Right lobe of liver (tissue), 4 donors: ENCODE measurements around the gene B3GAT1.

ENCODE experiments used
- POLR2A ChIP-seq: fragments of 450-650 bp; IDR thresholded peaks from one replicate; pipeline ENCODE4 v1.6.1; 2017; ENCODE audit warnings: antibody characterized with exemption, mild to moderate bottlenecking
- TF ChIP-seq, protein P1 (sequence below), 4 donors: fragments of 200-600 bp in 3 of 4; fragments of 450-650 bp in 1 of 4; IDR thresholded peaks; one replicate each; pipeline versions ENCODE4 v1.5.1 to v1.8.0; 2016 to 2022; ENCODE audit warnings: antibody characterized with exemption in 4 of 4, mild to moderate bottlenecking in 2 of 4
- donor health status: DM: no; HTN: no; CAD: no.
- donor health status: DM: no; HTN: no; CAD: no.
- donor health status: DM: no; HTN: yes; CAD: no.

DNA sequence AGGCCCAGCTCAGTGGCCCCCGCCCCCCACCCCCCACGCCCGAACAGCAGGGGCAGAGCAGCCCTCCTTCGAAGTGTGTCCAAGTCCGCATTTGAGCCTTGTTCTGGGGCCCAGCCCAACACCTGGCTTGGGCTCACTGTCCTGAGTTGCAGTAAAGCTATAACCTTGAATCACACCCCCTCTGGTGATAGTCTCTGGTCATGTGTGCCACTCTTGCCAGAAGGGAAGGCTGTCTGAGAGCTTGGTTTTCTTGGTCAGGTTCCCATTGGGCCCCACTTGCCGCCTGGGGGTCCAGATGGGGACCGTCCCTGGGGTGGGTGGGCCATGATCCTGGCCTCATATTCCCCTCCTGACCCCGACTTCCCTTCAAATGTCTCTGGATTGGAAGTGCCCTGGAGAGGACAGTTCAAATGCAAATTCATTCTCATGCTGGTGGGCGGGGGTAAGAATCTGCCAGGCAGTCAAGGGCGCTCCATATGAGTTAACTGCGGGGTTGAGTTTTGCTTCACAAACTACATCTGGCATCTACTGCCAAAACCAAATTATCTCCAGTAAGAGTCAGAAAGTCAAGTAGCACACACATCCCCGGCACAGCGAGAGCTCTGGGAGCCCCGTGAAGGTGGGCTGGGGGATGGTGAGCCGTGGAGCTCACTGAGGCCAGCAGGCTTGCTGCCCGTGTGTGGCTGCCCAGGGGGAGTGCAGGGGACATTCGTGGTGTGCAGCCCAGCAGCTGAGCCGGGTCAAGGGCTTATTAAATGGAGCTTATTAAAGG, 35.7 kb downstream of the B3GAT1 start:
- TF ChIP-seq, protein P1, sequence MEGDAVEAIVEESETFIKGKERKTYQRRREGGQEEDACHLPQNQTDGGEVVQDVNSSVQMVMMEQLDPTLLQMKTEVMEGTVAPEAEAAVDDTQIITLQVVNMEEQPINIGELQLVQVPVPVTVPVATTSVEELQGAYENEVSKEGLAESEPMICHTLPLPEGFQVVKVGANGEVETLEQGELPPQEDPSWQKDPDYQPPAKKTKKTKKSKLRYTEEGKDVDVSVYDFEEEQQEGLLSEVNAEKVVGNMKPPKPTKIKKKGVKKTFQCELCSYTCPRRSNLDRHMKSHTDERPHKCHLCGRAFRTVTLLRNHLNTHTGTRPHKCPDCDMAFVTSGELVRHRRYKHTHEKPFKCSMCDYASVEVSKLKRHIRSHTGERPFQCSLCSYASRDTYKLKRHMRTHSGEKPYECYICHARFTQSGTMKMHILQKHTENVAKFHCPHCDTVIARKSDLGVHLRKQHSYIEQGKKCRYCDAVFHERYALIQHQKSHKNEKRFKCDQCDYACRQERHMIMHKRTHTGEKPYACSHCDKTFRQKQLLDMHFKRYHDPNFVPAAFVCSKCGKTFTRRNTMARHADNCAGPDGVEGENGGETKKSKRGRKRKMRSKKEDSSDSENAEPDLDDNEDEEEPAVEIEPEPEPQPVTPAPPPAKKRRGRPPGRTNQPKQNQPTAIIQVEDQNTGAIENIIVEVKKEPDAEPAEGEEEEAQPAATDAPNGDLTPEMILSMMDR (IDR thresholded peaks at IDR 0.05) = no peak
- TF ChIP-seq POLR2A = no peak
